ENCODE data around the gene BOLA1.

Gene BOLA1

DNA sequence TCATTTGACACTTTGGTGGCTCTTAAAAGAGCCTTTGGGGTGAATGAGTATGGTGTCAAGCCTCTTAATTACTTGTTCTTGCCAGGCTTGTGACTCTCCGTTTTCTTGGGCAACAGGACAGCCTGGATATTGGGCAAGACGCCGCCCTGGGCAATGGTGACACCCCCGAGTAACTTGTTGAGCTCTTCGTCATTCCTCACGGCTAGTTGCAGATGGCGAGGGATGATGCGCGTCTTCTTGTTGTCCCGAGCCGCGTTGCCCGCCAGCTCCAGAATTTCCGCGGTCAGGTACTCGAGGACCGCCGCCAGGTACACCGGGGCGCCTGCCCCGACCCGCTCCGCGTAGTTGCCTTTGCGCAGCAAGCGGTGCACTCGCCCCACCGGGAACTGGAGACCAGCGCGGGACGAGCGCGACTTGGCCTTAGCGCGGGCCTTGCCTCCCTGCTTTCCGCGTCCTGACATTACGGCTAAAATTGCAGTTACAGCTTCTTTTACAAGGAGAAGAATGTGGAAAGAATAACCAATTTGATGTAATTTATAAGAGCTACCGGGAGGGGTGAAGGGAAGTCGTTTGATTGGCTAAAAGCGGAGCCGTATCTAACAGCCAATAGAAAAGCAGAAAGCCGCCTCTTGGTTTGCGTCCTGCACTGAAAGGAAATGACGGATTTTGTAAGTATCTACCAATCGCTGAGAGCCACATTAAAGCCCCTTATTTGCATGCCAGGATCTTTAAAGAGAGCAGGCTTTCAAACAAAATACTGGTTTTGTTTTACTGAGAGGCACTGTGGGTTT, 11.7 kb upstream of the BOLA1 start:
- Histone ChIP-seq H3K4me1 (ENCODE audit: control insufficient read depth, insufficient read depth, low read length, poor library complexity, severe bottlenecking) (no peaks in the 10 kb centered on the region), H3K9me3 (ENCODE audit: control insufficient read depth, low read length) (no peaks in the 10 kb centered on the region), H3K4me3 (ENCODE audit: extremely low read depth, insufficient read depth, low read length, poor library complexity, severe bottlenecking) (peak overlapping the region; percentile 60), H3K36me3 (ENCODE audit: control insufficient read depth, insufficient read depth, low read length) (no peaks in the 10 kb centered on the region), H3K27ac (ENCODE audit: low read depth, low read length, severe bottlenecking) (peak overlapping the region; percentile 100)
- WGBS, 2 experiments (ENCODE audit: insufficient coverage in 2 of 2): 0% methylated on average over 46 of the region's 46 CpGs

DNA sequence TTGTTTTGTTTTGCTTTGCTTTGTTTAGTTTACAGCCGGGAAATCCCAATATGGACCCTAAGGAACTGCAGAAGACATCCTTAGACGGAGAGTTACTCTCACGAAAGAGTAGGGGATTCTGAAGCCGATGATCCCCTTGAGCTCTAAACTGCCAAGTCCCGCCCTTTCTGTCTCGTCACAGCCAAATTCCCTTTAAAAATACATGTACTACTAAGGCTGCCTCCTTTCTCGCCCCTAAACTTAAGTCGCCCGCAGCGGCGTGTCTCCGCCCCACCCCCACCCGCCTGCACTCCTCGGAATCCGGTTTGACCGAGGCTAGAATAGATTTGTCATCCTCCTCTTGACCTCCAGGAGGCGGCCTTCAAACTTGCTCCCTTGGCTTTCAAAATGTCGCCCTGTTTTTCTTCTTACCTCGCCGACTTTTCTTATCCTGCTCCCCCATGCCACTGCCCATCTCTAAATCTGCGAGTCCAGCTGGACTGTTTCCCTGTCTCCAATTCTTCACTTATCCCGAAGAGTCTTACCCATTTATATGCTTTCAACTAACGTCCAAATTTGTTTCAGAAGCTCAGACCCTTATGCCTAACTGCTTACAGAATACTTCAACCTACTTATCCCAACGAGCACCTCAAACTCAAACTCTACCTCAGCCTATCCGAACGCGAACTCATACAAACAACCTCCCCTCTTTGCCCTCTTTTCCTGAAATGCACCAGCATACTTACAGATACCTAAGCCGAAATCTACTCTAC, 10.9 kb upstream of the BOLA1 start:
- Histone ChIP-seq H3K27ac (ENCODE audit: low read depth, low read length, severe bottlenecking) (peak overlapping the region; percentile 100), H3K4me1 (ENCODE audit: control insufficient read depth, insufficient read depth, low read length, poor library complexity, severe bottlenecking) (no peaks in the 10 kb centered on the region), H3K9me3 (ENCODE audit: control insufficient read depth, low read length) (no peaks in the 10 kb centered on the region), H3K4me3 (ENCODE audit: extremely low read depth, insufficient read depth, low read length, poor library complexity, severe bottlenecking) (peak overlapping the region; percentile 60), H3K36me3 (ENCODE audit: control insufficient read depth, insufficient read depth, low read length) (no peaks in the 10 kb centered on the region)
- WGBS, 2 experiments (ENCODE audit: insufficient coverage in 2 of 2): 3 to 4% methylated on average over 25 to 26 of the region's 28 CpGs

DNA sequence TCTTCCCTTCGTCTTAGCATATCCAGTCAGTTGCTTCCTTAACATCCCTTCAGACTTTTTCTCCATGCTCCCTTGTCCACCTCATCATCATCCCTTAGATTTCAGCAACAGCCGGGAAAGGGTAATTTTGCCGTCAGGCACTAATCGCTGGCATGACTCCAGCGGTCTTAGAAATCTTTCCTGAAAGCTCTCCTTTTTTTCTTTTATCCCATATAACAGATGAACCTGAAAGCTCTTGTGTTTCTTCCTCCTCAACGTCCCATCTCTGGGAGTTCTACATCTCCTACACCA, 10.4 kb upstream of the BOLA1 start:
- Histone ChIP-seq H3K4me3 (ENCODE audit: extremely low read depth, insufficient read depth, low read length, poor library complexity, severe bottlenecking) (peak overlapping the region; percentile 60), H3K9me3 (ENCODE audit: control insufficient read depth, low read length) (no peaks in the 10 kb centered on the region), H3K36me3 (ENCODE audit: control insufficient read depth, insufficient read depth, low read length) (no peaks in the 10 kb centered on the region), H3K27ac (ENCODE audit: low read depth, low read length, severe bottlenecking) (peak overlapping the region; percentile 100), H3K4me1 (ENCODE audit: control insufficient read depth, insufficient read depth, low read length, poor library complexity, severe bottlenecking) (no peaks in the 10 kb centered on the region)
- WGBS, 2 experiments (ENCODE audit: insufficient coverage in 2 of 2): 50 to 52% methylated on average over 5 of the region's 6 CpGs

GRCh38 chr1:149896575-149896974, 2.8 kb upstream of the BOLA1 start:
- no peaks in the 10 kb centered on the region for H3K9me3 ChIP-seq (ENCODE audit: control insufficient read depth, low read length)
- no peaks in the 10 kb centered on the region for H3K4me1 ChIP-seq (ENCODE audit: control insufficient read depth, insufficient read depth, low read length, poor library complexity, severe bottlenecking)
- 88 to 100% methylated on average over 3 of the region's 4 CpGs for WGBS, 2 experiments (ENCODE audit: insufficient coverage in 2 of 2)

DNA sequence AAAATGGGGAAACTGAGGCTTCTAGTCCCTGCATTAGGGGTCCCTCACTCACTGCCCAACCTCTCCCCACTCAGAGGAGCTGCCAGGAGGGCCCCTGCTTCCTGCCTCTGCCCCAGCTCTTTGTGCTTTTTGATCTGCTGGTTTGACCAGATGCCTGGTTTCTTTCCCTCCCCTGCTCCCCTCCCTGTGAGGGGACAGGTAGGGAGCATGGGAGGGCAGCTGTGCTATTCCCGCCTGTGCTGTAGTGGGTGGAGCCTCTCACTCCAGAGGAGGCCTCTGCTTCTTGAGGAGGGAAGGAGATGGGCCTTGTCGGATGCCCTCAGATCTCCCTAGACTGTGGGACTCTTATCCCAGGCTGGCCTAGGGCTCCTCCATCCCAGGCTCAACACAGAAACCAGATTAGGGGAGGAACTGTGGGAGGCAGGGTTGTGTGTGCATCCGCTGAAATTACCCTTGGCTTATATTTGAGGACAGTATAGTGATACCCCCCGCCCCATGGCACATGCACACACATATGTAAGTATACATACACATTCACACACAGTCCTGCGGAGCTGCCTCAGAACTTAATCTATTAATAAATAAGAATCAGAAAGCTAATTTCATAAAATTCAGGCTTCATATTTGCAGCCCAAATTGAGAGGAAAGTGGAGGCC, 4.6 kb downstream of the BOLA1 start:
- H3K4me3 ChIP-seq (ENCODE audit: extremely low read depth, insufficient read depth, low read length, poor library complexity, severe bottlenecking): no peak overlapping the region
- H3K27ac ChIP-seq (ENCODE audit: low read depth, low read length, severe bottlenecking): no peak overlapping the region
- no peaks in the 10 kb centered on the region for H3K9me3 ChIP-seq (ENCODE audit: control insufficient read depth, low read length)
- peaks cover 39% of the 10 kb centered on the region for H3K36me3 ChIP-seq (ENCODE audit: control insufficient read depth, insufficient read depth, low read length)
- no CpG with 5 or more reads among the region's 5 CpGs for WGBS, 2 experiments (ENCODE audit: insufficient coverage in 2 of 2)
- peaks cover 10% of the 10 kb centered on the region for H3K4me1 ChIP-seq (ENCODE audit: control insufficient read depth, insufficient read depth, low read length, poor library complexity, severe bottlenecking)

More at GRCh38 chr1:149896575-149896974, 2.8 kb upstream of the BOLA1 start:
- no peak overlapping the region for H3K4me3 ChIP-seq (ENCODE audit: extremely low read depth, insufficient read depth, low read length, poor library complexity, severe bottlenecking)
- no peak overlapping the region for H3K27ac ChIP-seq (ENCODE audit: low read depth, low read length, severe bottlenecking)
- H3K36me3 ChIP-seq (ENCODE audit: control insufficient read depth, insufficient read depth, low read length): no peaks in the 10 kb centered on the region

- Histone ChIP-seq H3K27ac (ENCODE audit: low read depth, low read length, severe bottlenecking) (peak overlapping the region; percentile 73), H3K4me1 (ENCODE audit: control insufficient read depth, insufficient read depth, low read length, poor library complexity, severe bottlenecking) (peaks cover 10% of the 10 kb centered on the region), H3K9me3 (ENCODE audit: control insufficient read depth, low read length) (no peaks in the 10 kb centered on the region), H3K4me3 (ENCODE audit: extremely low read depth, insufficient read depth, low read length, poor library complexity, severe bottlenecking) (no peak overlapping the region), H3K36me3 (ENCODE audit: control insufficient read depth, insufficient read depth, low read length) (peaks cover 60% of the 10 kb centered on the region)
- WGBS, 2 experiments (ENCODE audit: insufficient coverage in 2 of 2): 89 to 92% methylated on average over 8 to 9 of the region's 10 CpGs
These were observed 7.3 kb downstream of the BOLA1 start for GRCh38 chr1:149906570-149907075.

- Histone ChIP-seq H3K4me1 (ENCODE audit: control insufficient read depth, insufficient read depth, low read length, poor library complexity, severe bottlenecking) (peaks cover 19% of the 10 kb centered on the region), H3K36me3 (ENCODE audit: control insufficient read depth, insufficient read depth, low read length) (peaks cover 39% of the 10 kb centered on the region), H3K9me3 (ENCODE audit: control insufficient read depth, low read length) (no peaks in the 10 kb centered on the region), H3K4me3 (ENCODE audit: extremely low read depth, insufficient read depth, low read length, poor library complexity, severe bottlenecking) (no peak overlapping the region), H3K27ac (ENCODE audit: low read depth, low read length, severe bottlenecking) (no peak overlapping the region)
- no CpG with 5 or more reads among the region's 1 CpG for WGBS, 2 experiments (ENCODE audit: insufficient coverage in 2 of 2)
These were observed 15.2 kb downstream of the BOLA1 start for GRCh38 chr1:149914545-149914944.

DNA sequence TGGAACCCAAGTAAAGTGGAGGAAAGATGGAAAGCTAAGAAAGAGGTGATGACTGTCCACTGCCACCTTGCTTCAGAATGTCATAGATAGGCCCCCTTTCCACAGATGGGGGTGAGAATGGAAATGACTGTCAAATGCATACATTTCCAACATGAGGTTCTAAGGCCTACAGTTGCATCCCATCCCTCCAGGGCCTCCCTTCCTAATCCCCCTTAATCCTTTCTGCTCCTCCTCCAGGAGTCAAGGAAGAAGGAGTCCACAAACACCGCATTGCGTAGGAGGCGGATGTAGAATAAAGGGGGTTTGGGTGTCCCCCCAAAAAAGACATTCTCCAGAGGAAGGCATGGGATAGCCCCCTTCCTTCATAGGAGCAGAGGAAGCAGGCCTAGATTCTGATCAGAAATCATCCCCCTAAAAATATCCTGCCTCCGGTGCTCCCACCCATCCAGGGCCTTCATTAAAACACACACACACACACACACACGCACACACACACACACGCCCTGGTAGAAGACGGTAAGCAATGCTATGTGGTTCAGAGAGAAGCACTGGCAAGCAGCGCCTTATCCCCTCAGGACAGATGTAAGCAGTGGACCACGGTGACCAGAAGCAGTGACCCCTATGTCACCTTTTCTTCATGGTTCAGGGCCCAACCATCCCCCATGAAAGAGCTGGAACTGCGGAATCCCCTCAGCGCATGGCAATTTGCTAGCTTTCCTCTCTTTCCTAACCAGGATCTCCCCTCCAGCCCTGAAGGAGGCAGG, 16.2 kb downstream of the BOLA1 start:
- Histone ChIP-seq H3K36me3 (ENCODE audit: control insufficient read depth, insufficient read depth, low read length) (peaks cover 33% of the 10 kb centered on the region), H3K4me1 (ENCODE audit: control insufficient read depth, insufficient read depth, low read length, poor library complexity, severe bottlenecking) (peaks cover 19% of the 10 kb centered on the region), H3K4me3 (ENCODE audit: extremely low read depth, insufficient read depth, low read length, poor library complexity, severe bottlenecking) (peak overlapping the region; percentile 76), H3K9me3 (ENCODE audit: control insufficient read depth, low read length) (no peaks in the 10 kb centered on the region), H3K27ac (ENCODE audit: low read depth, low read length, severe bottlenecking) (peak overlapping the region; percentile 75)
- WGBS, 2 experiments (ENCODE audit: insufficient coverage in 2 of 2): 78 to 79% methylated on average over 3 to 8 of the region's 11 CpGs

GRCh38 chr1:149916193-149916897, 17.0 kb downstream of the BOLA1 start:
- 0% methylated on average over 1 of the region's 9 CpGs; no CpG with 5 or more reads in 1 of the 2 experiments for WGBS, 2 experiments (ENCODE audit: insufficient coverage in 2 of 2)
- peak overlapping the region; percentile 75 for H3K27ac ChIP-seq (ENCODE audit: low read depth, low read length, severe bottlenecking)

GRCh38 chr1:149916898-149917252, 17.5 kb downstream of the BOLA1 start:
- Histone ChIP-seq H3K4me3 (ENCODE audit: extremely low read depth, insufficient read depth, low read length, poor library complexity, severe bottlenecking) (peak overlapping the region; percentile 76), H3K36me3 (ENCODE audit: control insufficient read depth, insufficient read depth, low read length) (peaks cover 22% of the 10 kb centered on the region), H3K9me3 (ENCODE audit: control insufficient read depth, low read length) (no peaks in the 10 kb centered on the region), H3K27ac (ENCODE audit: low read depth, low read length, severe bottlenecking) (no peak overlapping the region), H3K4me1 (ENCODE audit: control insufficient read depth, insufficient read depth, low read length, poor library complexity, severe bottlenecking) (peaks cover 19% of the 10 kb centered on the region)
- WGBS, 2 experiments (ENCODE audit: insufficient coverage in 2 of 2): 4 to 6% methylated on average over 3 to 6 of the region's 10 CpGs

More at GRCh38 chr1:149916193-149916897, 17.0 kb downstream of the BOLA1 start:
- Histone ChIP-seq H3K4me1 (ENCODE audit: control insufficient read depth, insufficient read depth, low read length, poor library complexity, severe bottlenecking) (peaks cover 19% of the 10 kb centered on the region), H3K9me3 (ENCODE audit: control insufficient read depth, low read length) (no peaks in the 10 kb centered on the region), H3K36me3 (ENCODE audit: control insufficient read depth, insufficient read depth, low read length) (peaks cover 25% of the 10 kb centered on the region), H3K4me3 (ENCODE audit: extremely low read depth, insufficient read depth, low read length, poor library complexity, severe bottlenecking) (peak overlapping the region; percentile 76)

All from mesodermal cell (in vitro differentiated cells).